HG02970 (cell line): ENCODE measurements around the gene TCN2.
"Not testable (repeated sequence)": the region's sequence is repeated elsewhere in the genome, so short reads cannot be mapped to it uniquely, and the experiment has no call there.

ENCODE experiments used
- ATAC-seq: cut with Tn5 transposase; IDR thresholded peaks from one replicate; pipeline ENCODE4 v1.9.1; 2021; ENCODE audit warnings: mild to moderate bottlenecking, moderate library complexity, moderate number of reproducible peaks; ENCODE audit not compliant: unreplicated experiment, low FRiP score

The TCN2 gene

DNA sequence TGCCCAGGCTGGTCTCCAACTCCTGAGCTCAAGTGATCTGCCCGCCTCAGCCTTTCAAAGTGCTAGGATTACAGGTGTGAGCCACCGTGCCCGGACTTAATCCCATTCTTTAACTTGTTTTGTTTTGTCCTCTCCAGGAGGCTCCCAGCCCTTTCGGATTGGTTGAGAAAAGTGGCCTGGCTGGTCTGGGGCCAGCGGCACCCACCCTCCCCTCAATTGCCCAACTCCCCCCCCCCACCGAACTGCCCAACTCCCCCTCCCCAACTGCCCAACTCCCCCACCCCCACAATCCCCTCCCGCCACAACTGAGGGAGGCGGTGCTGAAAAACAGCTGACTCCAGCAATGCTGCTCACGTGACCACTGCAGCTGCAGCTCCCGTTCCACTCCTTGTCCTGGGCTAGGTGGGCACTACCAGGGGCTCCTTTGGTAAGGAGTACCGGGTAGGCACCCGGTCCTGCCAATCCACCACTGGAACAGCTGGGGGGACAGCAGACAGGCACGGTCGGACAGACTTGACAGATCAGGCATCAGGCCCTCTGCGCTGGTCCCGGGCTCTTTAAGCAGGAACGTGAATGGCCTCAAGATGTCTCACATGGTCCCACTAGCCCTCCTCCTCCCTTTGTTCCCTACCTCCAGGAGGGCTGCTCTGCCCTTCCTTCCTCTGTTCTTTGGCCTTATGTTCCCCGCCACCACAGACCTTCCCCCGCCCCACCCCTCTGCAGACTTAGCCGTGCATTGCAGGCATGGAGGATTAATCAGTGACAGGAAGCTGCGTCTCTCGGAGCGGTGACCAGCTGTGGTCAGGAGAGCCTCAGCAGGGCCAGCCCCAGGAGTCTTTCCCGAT, at the start of gene TCN2:
TSS of gene TCN2 (plus strand) at position 720 of the 845 bp plus-strand sequence. CDS start 158 bp downstream, outside the sequence.
- no peak for ATAC-seq

GRCh38 chr22:30557243-30557642, 49.7 kb upstream of the TCN2 start:
- no peak for ATAC-seq

DNA sequence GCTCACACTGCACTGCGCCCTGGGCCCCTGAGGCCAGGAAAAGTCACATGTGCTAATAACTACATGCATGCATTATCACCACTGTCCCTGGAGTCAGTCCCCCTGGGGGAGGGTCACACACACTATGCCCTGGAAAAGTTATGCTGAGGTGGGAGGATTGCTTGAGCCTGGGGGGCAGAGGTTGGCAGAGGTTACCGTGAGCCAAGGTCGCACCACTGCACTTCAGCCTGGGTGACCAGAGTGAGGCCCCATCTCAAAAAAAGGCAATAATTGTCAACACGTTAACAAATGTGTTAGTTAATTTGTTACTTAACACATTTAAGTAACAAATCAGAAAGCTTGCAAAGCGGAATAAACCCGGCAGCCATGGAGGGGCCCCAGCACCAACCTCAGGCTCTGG, 47.1 kb upstream of the TCN2 start:
- ATAC-seq, result no peak

DNA sequence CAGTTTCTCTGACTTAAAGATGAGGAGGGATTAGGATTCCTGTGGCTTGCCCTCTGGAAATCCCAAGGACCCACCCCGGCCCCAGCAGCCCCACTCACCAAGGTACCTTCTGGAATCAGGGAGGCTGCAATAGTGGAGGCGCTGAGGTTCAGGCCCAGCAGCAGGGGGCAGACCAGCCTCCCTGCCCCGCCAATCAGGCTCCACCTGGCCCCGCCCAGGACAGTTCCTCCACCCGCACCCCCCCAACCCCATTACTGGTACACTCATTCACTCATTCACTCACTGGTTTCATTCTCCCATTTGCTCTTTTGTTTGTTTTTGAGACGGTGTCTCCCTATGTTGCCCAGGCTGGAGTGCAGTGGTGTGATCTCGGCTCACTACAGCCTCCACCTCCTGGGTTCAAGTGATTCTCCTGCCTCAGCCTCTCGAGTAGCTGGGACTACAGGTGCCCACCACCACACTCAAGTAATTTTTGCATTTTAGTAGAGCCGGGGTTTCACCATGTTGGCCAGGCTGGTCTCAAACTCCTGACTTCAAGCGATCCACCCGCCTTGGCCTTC, 46.3 kb upstream of the TCN2 start:
- ATAC-seq, result not testable (repeated sequence)

DNA sequence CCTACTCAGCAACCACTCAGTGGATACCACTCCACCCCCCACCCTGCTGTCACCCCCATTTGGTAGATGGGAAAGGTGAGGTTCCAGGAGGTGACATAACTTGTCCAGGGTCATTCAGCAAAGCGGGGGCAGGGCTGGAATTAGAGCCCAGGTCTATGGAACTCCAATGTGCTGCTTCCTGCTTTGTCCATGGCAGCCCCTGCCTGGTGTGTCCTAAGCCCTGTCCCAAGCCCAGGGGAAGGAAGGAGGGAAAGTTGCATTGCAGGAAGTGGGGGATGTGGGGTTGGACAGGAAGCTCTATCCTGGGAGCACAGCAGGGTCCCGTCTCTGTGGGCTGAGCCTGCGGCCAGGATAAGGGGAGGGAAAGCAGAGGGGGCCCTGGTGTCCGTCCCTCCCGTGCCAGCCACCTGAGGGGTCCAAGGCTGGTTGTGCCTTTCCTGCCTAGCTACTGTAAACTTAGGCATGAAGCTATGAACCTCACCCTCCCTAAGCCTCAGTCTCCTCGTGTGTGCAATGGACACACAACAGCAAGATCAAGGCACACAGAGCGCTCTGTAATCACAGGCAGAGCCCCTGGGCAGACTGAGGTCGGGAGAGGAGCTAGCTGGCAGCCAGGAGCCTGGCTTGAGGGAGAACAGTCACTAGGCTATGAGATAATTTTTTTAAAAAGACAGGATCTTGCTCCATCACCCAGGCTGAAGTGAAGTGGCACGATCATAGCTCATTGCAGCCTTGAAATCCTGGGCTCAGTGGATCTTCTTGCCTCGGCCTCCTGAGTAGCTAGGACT, 45.4 kb upstream of the TCN2 start:
- ATAC-seq, result no peak

GRCh38 chr22:30562366-30562765, 44.6 kb upstream of the TCN2 start:
- no peak for ATAC-seq

DNA sequence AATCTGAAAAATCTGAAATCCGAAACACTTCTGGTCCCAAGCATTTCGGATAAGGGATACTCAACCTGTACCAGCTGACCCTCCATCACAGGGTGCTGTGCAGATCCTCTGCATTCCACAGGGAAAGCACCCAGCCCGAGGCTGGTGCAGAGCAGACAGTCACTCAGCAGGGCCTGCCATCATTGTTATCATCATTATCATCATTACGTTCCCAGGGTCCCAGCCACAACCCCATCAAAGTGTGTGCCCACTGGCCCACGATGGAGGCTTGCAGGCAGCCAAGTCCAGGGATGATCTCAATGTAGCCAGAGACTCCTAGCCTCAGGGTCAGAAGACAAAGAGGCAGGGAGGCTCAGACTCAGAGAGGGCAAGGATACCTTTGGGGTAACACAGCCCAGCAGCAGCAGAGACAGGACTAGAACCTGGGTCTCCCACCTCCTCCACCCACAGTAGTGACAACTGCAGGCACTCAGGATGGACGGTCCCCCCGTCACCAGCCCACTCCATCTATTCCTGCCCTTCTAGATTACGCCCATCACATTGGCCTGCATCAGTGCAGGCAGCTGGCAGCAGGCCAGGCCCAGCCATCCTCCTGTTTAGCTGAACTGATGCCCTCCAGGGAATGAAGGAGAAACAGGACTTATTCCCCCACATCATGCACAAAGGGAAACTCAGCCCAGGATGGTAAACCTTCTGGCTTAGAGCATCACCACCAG, 42.8 kb upstream of the TCN2 start:
- ATAC-seq, result no peak

- ATAC-seq, result no peak
Measured at GRCh38 chr22:30564761-30565119, 42.2 kb upstream of the TCN2 start.

GRCh38 chr22:30565341-30565740, 41.6 kb upstream of the TCN2 start:
- ATAC-seq, result no peak

DNA sequence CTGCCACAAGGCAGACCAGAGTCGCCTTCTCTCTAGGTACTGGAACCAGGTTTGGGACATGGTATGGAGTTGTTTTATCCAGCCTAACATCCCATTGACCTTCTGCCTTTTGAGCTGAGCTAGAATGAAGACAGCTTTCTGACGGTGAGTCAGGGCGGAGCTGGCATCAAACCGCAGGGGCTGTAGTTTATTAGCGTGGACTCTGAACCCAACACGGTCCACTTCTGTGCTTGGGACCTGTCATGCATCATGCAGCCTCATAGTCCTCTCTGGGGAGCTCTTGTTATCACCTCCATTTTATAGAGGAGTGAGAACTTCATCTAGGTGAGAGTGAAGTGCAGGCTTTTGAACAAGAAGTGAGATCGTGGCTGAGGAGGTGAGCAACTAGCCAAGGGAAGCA, 40.8 kb upstream of the TCN2 start:
- no peak for ATAC-seq

GRCh38 chr22:30567277-30567676, 39.7 kb upstream of the TCN2 start:
- not testable (repeated sequence) for ATAC-seq

GRCh38 chr22:30568137-30568805, 38.7 kb upstream of the TCN2 start:
- no peak for ATAC-seq

- no peak for ATAC-seq
Measured at GRCh38 chr22:30569674-30570202, 37.2 kb upstream of the TCN2 start.

DNA sequence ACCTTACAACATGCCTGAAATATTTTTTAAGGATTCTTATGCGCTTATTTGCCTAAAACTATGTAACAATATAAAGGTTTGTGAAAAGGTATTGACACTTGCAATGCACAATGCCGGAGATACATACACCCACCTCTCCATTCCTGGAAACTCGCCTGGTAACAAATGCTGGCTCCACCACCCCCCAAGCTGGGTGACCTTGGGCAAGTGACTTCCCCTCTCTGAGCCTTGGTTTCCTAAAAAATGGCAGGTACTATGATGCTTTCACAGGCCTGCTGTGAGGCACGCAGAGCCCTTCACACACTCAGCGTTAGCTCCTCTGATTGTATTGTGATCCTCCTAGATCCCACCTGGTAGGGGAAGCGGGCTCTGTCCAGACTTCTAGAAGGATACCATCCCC, 34.8 kb upstream of the TCN2 start:
- ATAC-seq, result no peak

DNA sequence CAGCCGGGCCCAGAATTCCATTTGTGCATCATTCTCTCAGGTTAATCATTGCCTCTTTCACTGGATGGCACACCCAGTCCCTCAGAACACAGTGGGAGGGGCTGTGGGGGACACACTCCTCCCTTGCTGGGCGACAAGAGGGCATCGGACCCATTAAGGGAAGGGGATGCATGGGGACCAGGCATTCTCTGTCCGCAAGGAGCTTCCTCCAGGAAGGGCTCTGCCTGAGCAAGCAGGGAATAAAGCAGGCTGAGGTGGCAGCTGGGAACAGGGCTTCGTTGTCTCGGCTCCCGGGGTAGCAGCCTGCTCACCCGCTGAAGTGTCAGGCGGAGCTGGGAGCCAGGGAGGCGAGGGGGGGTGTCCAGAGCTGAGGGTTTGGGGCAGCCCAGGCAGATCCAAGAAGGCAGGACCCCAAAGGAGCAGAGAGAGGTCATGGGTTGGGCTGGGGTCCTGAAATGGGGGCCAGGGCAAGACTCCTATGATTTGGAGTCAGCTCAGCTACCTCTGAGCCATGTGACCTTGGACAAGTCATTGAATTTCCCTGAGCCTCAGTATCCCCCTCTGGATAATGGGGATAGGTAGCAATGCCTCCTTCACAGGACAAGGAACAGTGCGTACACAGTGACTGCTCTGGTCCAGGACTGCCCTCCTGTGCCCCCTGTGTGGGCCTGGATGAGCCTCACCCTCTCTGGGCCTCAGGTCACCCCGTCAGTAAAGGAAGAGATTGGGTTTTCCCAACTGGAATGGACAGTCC, 34.0 kb upstream of the TCN2 start:
- no peak for ATAC-seq

DNA sequence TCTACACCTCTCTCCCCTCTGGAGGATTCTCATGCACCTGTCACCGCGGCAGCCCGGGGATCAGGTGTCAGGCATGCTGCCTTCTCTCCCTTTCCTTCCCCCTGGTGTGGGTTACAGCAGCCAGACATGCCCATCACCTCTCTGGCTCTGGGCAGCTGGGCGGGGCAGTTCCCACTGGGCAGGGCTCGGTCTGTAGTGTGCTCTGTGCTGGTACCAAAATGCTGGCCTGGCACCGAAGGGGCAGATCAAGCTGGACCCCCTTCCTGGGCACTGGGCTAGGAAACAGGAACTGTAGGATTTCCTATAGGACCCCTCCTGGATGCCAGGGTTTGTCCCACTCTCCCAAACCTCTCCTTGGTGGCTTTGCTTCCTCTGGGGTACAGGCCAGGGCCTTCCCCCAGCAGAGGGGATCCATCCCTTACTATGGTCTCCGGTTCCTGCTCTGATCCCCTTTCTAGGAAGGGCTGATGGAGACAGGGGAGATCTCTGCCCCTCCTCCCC, 33.3 kb upstream of the TCN2 start:
- no peak for ATAC-seq

DNA sequence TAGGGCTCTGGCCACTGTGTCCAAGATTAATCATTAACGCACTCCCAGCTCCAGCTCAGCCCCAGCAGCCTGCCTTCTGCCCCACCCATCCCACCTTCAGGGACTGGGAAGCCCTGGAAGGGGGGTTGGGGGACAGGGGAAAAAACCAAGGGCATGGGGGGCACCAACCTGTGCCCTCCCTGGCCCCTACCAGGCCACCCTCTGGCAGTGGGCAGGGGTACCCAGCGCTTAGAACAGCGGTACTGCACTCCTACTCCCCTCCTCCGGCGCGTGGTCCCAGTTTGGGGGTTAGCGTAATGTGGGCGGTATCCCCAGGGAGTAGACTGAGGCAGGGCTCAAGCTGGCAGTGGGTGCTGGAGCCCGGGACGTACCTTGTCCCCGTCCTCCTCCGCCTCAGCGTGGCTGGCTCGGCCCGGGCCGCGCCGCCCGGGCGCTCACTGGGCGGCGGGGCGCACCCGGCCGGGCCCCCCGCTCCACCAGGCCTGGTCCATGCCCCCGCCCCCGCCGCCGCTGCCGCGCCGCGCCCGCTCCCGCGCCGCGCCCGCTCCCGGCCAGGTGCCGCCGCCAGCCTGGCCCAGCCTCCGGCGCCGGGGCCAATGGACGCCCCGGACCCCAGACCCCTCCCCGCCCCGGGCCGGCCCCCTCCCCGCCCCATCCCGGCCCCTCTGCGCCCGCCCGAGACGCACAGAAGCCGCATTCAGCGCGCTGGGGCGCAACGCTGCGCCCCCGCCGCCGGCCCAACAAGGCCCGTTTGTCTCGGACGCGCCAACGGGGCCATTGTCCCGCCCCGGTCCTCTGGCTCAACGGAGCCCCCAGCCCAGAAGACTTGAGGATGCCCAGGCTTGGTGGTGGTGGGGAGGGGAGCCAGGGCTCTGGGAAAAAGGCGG, 32.6 kb upstream of the TCN2 start, which contains the start of gene GAL3ST1:
TSS of gene GAL3ST1 (minus strand) at position 571 of the 887 bp plus-strand sequence. CDS start 17,273 bp downstream, outside the sequence.
- no peak for ATAC-seq
